ENCODE measurements around the gene LRRN4.

DNA sequence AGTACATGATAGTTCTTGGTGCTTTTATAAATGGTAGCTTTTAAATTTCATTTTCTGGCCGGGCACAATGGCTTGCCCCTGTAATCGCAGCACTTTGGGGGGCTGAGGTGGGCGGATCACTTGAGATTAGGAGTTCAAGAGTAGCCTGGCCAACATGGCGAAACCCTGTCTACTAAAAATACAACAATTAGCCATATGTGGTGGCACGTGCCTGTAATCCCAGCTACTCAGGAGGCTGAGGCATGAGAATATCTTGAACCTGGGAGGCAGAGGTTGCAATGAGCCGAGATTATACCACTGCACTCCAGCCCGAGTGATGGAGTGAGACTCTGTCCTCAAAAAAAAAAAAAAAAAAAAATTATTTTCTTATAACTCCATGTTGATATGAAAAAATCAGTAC, 36.0 kb downstream of the LRRN4 start:
- no peak for TF ChIP-seq NR3C1 (CRISPR knock-in tag; IDR thresholded peaks at IDR 0.05)
- no peak for TF ChIP-seq BRCA1 (IDR thresholded peaks at IDR 0.05)
- no peak for TF ChIP-seq BRCA1 (CRISPR knock-in tag; IDR thresholded peaks at IDR 0.05)
- TF ChIP-seq, protein P1, sequence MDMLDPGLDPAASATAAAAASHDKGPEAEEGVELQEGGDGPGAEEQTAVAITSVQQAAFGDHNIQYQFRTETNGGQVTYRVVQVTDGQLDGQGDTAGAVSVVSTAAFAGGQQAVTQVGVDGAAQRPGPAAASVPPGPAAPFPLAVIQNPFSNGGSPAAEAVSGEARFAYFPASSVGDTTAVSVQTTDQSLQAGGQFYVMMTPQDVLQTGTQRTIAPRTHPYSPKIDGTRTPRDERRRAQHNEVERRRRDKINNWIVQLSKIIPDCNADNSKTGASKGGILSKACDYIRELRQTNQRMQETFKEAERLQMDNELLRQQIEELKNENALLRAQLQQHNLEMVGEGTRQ (CRISPR knock-in tag; IDR thresholded peaks at IDR 0.05), result no peak
- TF ChIP-seq, protein P2, sequence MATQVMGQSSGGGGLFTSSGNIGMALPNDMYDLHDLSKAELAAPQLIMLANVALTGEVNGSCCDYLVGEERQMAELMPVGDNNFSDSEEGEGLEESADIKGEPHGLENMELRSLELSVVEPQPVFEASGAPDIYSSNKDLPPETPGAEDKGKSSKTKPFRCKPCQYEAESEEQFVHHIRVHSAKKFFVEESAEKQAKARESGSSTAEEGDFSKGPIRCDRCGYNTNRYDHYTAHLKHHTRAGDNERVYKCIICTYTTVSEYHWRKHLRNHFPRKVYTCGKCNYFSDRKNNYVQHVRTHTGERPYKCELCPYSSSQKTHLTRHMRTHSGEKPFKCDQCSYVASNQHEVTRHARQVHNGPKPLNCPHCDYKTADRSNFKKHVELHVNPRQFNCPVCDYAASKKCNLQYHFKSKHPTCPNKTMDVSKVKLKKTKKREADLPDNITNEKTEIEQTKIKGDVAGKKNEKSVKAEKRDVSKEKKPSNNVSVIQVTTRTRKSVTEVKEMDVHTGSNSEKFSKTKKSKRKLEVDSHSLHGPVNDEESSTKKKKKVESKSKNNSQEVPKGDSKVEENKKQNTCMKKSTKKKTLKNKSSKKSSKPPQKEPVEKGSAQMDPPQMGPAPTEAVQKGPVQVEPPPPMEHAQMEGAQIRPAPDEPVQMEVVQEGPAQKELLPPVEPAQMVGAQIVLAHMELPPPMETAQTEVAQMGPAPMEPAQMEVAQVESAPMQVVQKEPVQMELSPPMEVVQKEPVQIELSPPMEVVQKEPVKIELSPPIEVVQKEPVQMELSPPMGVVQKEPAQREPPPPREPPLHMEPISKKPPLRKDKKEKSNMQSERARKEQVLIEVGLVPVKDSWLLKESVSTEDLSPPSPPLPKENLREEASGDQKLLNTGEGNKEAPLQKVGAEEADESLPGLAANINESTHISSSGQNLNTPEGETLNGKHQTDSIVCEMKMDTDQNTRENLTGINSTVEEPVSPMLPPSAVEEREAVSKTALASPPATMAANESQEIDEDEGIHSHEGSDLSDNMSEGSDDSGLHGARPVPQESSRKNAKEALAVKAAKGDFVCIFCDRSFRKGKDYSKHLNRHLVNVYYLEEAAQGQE (IDR thresholded peaks at IDR 0.05; ENCODE audit: borderline replicate concordance), result no peak
- TF ChIP-seq, protein P2 (CRISPR knock-in tag; IDR thresholded peaks at IDR 0.05; ENCODE audit: low read depth), result no peak
- TF ChIP-seq, protein P3, sequence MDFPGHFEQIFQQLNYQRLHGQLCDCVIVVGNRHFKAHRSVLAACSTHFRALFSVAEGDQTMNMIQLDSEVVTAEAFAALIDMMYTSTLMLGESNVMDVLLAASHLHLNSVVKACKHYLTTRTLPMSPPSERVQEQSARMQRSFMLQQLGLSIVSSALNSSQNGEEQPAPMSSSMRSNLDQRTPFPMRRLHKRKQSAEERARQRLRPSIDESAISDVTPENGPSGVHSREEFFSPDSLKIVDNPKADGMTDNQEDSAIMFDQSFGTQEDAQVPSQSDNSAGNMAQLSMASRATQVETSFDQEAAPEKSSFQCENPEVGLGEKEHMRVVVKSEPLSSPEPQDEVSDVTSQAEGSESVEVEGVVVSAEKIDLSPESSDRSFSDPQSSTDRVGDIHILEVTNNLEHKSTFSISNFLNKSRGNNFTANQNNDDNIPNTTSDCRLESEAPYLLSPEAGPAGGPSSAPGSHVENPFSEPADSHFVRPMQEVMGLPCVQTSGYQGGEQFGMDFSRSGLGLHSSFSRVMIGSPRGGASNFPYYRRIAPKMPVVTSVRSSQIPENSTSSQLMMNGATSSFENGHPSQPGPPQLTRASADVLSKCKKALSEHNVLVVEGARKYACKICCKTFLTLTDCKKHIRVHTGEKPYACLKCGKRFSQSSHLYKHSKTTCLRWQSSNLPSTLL (IDR thresholded peaks at IDR 0.05), result no peak
- TF ChIP-seq CAMTA2 (CRISPR knock-in tag; conservative IDR thresholded peaks at IDR 0.05), result no peak
- TF ChIP-seq, protein P4, sequence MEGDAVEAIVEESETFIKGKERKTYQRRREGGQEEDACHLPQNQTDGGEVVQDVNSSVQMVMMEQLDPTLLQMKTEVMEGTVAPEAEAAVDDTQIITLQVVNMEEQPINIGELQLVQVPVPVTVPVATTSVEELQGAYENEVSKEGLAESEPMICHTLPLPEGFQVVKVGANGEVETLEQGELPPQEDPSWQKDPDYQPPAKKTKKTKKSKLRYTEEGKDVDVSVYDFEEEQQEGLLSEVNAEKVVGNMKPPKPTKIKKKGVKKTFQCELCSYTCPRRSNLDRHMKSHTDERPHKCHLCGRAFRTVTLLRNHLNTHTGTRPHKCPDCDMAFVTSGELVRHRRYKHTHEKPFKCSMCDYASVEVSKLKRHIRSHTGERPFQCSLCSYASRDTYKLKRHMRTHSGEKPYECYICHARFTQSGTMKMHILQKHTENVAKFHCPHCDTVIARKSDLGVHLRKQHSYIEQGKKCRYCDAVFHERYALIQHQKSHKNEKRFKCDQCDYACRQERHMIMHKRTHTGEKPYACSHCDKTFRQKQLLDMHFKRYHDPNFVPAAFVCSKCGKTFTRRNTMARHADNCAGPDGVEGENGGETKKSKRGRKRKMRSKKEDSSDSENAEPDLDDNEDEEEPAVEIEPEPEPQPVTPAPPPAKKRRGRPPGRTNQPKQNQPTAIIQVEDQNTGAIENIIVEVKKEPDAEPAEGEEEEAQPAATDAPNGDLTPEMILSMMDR (IDR thresholded peaks at IDR 0.05 in 2 of 3, conservative IDR thresholded peaks at IDR 0.05 in 1 of 3; ENCODE audit: insufficient read depth in 2 of 3, low read depth in 1 of 3, low read length in 3 of 3), result no peak
- TF ChIP-seq, protein P5, sequence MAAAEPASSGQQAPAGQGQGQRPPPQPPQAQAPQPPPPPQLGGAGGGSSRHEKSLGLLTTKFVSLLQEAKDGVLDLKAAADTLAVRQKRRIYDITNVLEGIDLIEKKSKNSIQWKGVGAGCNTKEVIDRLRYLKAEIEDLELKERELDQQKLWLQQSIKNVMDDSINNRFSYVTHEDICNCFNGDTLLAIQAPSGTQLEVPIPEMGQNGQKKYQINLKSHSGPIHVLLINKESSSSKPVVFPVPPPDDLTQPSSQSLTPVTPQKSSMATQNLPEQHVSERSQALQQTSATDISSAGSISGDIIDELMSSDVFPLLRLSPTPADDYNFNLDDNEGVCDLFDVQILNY (CRISPR knock-in tag; IDR thresholded peaks at IDR 0.05), result no peak
